PFSK-1 (cell line): ENCODE measurements around the gene RCE1.

Source experiments
- FOXP2 ChIP-seq: optimal IDR thresholded peaks from 2 replicates; pipeline ENCODE3; 2011; ENCODE audit warnings: borderline replicate concordance, control low read depth, inconsistent platforms; ENCODE audit not compliant: insufficient read depth; ENCODE audit errors: extremely low read length, extremely low read depth
- POLR2AphosphoS5 ChIP-seq: IDR thresholded peaks from 2 replicates; pipeline ENCODE4 v1.6.1; 2012; ENCODE audit warnings: low read depth, mild to moderate bottlenecking, control low read depth, low read length, moderate library complexity
- SIN3A ChIP-seq: IDR thresholded peaks from 2 replicates; pipeline ENCODE4 v1.6.1; 2012; ENCODE audit warnings: mild to moderate bottlenecking, low read length, moderate library complexity, borderline replicate concordance; ENCODE audit not compliant: insufficient read depth
- TAF1 ChIP-seq: IDR thresholded peaks from 2 replicates; pipeline ENCODE4 v1.6.1; 2012; ENCODE audit warnings: low read length, control low read depth, borderline replicate concordance; ENCODE audit not compliant: insufficient read depth
- TF ChIP-seq, protein P1 (sequence below), 2 experiments: IDR thresholded peaks; 2 replicates each; pipeline versions ENCODE4 v1.6.1 to v1.8.0; 2011 to 2012; ENCODE audit warnings: low read depth in 2 of 2, low read length in 2 of 2, control low read depth in 1 of 2, inconsistent platforms in 1 of 2, mild to moderate bottlenecking in 1 of 2, moderate library complexity in 1 of 2; ENCODE audit not compliant: insufficient read depth in 1 of 2

RCE1 gene

DNA sequence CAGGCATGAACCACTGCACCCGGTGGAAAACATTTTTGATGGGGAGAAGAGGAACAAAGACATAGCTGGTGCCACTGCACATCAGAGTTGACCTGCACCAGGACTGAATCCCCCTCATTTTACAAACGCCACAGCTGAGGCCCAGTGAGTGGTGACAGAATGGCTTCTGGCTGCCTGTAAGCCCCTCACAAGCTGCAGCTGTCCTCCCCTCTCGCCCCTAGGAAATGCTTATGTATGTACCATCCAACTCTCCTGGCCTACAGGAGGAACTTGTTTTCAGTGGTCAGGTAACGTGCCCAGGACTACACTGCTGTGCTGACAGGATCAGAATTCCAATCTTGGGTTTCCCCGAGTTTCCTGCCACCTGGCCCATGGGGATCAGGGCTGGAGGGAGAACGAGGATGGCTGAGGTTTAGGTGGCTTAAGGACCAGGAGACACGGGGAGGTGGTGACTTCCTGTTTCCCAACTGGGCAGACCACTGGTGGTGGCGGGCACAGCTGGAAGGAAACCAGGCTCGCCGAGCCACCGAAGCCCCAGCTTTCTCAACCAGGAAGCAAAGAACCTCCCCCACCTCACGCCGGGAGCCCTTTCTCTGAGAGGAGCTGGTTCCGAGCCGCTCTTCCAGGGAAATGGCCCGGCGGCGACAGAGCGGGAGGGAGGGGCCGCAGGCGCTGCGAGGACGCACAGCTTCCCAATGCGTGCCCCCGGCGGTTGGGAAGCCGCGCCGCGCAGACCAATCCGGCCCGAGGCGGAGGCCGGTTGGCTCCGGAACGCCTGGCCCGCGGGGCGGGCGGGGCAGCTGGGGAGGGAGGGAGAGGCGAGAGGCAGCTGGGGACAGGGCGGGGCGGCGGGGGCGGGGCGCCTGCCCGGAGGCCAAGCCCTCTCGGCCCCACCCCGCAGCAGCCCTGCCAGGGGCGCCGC, 12.6 kb downstream of the RCE1 start:
- TF ChIP-seq SIN3A (peak; percentile 62; the same call in 1 of the 2 replicates), FOXP2 (no peak), POLR2AphosphoS5 (peak; percentile 84), TAF1 (peak; percentile 71; the same call in 1 of the 2 replicates)
- TF ChIP-seq, protein P1, sequence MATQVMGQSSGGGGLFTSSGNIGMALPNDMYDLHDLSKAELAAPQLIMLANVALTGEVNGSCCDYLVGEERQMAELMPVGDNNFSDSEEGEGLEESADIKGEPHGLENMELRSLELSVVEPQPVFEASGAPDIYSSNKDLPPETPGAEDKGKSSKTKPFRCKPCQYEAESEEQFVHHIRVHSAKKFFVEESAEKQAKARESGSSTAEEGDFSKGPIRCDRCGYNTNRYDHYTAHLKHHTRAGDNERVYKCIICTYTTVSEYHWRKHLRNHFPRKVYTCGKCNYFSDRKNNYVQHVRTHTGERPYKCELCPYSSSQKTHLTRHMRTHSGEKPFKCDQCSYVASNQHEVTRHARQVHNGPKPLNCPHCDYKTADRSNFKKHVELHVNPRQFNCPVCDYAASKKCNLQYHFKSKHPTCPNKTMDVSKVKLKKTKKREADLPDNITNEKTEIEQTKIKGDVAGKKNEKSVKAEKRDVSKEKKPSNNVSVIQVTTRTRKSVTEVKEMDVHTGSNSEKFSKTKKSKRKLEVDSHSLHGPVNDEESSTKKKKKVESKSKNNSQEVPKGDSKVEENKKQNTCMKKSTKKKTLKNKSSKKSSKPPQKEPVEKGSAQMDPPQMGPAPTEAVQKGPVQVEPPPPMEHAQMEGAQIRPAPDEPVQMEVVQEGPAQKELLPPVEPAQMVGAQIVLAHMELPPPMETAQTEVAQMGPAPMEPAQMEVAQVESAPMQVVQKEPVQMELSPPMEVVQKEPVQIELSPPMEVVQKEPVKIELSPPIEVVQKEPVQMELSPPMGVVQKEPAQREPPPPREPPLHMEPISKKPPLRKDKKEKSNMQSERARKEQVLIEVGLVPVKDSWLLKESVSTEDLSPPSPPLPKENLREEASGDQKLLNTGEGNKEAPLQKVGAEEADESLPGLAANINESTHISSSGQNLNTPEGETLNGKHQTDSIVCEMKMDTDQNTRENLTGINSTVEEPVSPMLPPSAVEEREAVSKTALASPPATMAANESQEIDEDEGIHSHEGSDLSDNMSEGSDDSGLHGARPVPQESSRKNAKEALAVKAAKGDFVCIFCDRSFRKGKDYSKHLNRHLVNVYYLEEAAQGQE (IDR thresholded peaks at IDR 0.05; ENCODE audit: insufficient read depth in 1 of 2, low read depth in 2 of 2, low read length in 2 of 2): peak in 1 of 2 experiments; percentile 43; a peak in 1 of 4 replicates

DNA sequence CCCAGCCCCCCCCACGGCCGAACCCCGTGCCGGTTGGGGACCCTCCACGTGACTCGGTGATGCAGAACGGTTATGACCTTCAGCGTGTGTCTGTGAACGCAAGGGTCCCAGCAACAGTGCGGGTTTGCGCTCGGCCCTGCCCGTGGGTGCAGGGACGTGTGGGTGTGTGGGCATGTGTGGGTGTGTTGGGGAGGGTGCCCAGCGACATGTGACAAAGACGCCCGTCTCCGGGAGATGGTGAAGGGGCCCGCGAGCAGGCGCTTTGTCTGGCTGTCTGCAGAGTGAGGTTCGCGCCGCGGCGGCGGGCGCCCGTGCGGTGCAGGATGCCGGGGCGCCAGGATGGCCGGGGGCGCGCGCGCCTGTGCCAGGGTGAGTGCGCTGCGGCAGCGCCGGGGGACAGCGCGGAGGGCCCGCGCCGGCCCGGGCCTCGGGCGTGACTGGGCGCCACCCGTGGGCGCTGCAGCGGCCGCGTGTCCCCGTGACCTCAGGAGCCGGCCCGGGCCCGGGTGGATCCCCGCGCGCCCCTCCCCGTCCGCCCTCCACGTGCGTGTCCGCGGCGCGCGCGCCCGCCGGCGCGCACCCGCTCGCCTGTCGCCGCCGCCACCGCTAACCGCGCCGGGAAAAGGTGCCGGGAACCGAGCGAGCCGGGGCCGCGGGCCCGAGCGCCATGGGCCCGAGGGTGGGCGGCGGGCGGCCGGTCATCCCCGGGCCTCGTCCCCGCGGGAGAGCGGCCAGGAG, 13.4 kb downstream of the RCE1 start, which contains the start of gene LRFN4:
Gene LRFN4, plus strand, starts transcription at position 569 of the 738 bp plus-strand sequence. CDS start 681 bp downstream, outside the sequence.
- TF ChIP-seq TAF1 (no peak), SIN3A (0 out of 2 replicates have a peak, but pooled peaks have one; percentile 29), FOXP2 (no peak), POLR2AphosphoS5 (peak; percentile 69)
- TF ChIP-seq, protein P1 (IDR thresholded peaks at IDR 0.05; ENCODE audit: insufficient read depth in 1 of 2, low read depth in 2 of 2, low read length in 2 of 2): no peak

DNA sequence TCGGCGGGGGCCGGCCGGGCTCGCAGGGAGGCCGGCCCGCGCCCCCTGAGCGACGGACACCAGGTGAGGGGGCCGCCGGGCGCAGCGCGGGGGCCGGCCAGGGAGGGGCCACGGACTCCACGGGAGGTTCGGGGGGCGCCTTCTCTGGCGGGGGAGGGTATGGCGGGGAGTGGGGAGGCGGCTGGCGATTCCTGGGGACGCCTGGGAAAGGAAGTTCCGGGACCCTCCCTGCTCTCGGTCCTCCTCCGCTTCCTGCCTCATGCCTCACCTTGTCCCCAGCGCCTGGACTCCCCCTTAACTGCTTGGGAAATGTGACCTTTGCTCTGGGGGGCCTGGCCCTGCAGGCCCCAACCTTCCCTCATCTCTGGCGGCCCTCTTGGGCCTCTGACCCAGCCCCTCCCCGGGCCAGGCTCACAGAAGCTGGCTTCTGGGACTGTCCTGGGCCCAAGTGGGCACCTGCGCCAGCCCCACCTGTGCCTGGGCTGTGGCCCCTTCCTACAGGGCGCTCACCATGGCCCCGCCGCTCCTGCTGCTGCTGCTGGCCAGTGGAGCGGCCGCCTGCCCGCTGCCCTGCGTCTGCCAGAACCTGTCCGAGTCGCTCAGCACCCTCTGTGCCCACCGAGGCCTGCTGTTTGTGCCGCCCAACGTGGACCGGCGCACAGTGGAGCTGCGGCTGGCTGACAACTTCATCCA, 14.1 kb downstream of the RCE1 start:
- TF ChIP-seq SIN3A (no peak; the same call in 1 of the 2 replicates), POLR2AphosphoS5 (0 out of 2 replicates have a peak, but pooled peaks have one; percentile 26), FOXP2 (no peak), TAF1 (peak; percentile 58; the same call in 1 of the 2 replicates)
- TF ChIP-seq, protein P1 (IDR thresholded peaks at IDR 0.05; ENCODE audit: insufficient read depth in 1 of 2, low read depth in 2 of 2, low read length in 2 of 2): no peak

DNA sequence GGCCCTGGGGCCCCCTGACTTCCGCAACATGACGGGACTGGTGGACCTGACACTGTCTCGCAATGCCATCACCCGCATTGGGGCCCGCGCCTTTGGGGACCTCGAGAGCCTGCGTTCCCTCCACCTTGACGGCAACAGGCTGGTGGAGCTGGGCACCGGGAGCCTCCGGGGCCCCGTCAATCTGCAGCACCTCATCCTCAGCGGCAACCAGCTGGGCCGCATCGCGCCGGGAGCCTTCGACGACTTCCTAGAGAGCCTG, 14.6 kb downstream of the RCE1 start:
- TF ChIP-seq POLR2AphosphoS5 (no peak), SIN3A (no peak), FOXP2 (no peak), TAF1 (no peak)
- TF ChIP-seq, protein P1 (IDR thresholded peaks at IDR 0.05; ENCODE audit: insufficient read depth in 1 of 2, low read depth in 2 of 2, low read length in 2 of 2): no peak
